SU-DHL-6 (cell line): ENCODE data around the gene TBC1D22A.

ENCODE experiments used
- H2AFZ ChIP-seq: fragments of 200-600 bp; sonication (generic); 2 replicates; pipeline ENCODE4 v1.6.1; 2014; ENCODE audit warnings: low read depth, mild to moderate bottlenecking, moderate library complexity, mixed read lengths, antibody characterized with exemption, low read length; ENCODE audit not compliant: severe bottlenecking
- H3F3A ChIP-seq: fragments of 200-600 bp; shearing (Covaris generic); 2 replicates; pipeline ENCODE4 v1.6.0; 2016; ENCODE audit warnings: antibody characterized with exemption, mild to moderate bottlenecking; ENCODE audit not compliant: insufficient read depth
- H3K27ac ChIP-seq: fragments of 200-600 bp; sonication (generic); 2 replicates; pipeline ENCODE4 v1.5.1; 2016; ENCODE audit warnings: low read depth, mild to moderate bottlenecking, low read length, moderate library complexity, mixed read lengths
- H3K27me3 ChIP-seq: fragments of 200-600 bp; sonication (generic), shearing (Covaris generic); 2 replicates; pipeline ENCODE4 v1.6.0; 2014; ENCODE audit warnings: mild to moderate bottlenecking, low read length
- H3K36me3 ChIP-seq: fragments of 200-600 bp; sonication (generic); 2 replicates; pipeline ENCODE4 v1.6.1; 2014; ENCODE audit warnings: mild to moderate bottlenecking, low read length, mixed read lengths
- H3K4me2 ChIP-seq: fragments of 300-600, 200-600 bp; shearing (Covaris generic), sonication (generic); 2 replicates; pipeline ENCODE4 v1.6.0; 2014; ENCODE audit warnings: low read length, low read depth, mild to moderate bottlenecking; ENCODE audit not compliant: poor library complexity, severe bottlenecking
- H3K4me3 ChIP-seq: fragments of 200-600 bp; sonication (generic); 2 replicates; pipeline ENCODE4 v1.5.1; 2014; ENCODE audit warnings: antibody characterized with exemption, low read length, mild to moderate bottlenecking, mixed read lengths; ENCODE audit not compliant: insufficient read depth, poor library complexity, severe bottlenecking
- H3K79me2 ChIP-seq: fragments of 200-600 bp; sonication (generic); 2 replicates; pipeline ENCODE4 v1.6.1; 2014; ENCODE audit warnings: mild to moderate bottlenecking, low read length, moderate library complexity; ENCODE audit not compliant: insufficient read depth
- H3K9ac ChIP-seq: fragments of 200-600 bp; sonication (generic); 2 replicates; pipeline ENCODE4 v1.7.0; 2014; ENCODE audit warnings: mild to moderate bottlenecking, low read length
- H3K9me2 ChIP-seq: fragments of 200-600 bp; sonication (generic); replicated peaks from 2 replicates; pipeline ENCODE4 v1.6.1; 2014; ENCODE audit warnings: low read length; ENCODE audit not compliant: insufficient read depth
- H3K9me3 ChIP-seq: fragments of 200-600 bp; sonication (generic); 2 replicates; pipeline ENCODE4 v1.6.1; 2014; ENCODE audit warnings: low read length, mixed read lengths; ENCODE audit not compliant: insufficient read depth
- H4K20me1 ChIP-seq: fragments of 200-600 bp; sonication (generic); 2 replicates; pipeline ENCODE4 v1.6.1; 2014; ENCODE audit warnings: low read depth, mild to moderate bottlenecking, antibody characterized with exemption, low read length, moderate library complexity, mixed read lengths
- CTCF ChIP-seq: fragments of 200-600 bp; sonication (generic); IDR thresholded peaks from one replicate; pipeline ENCODE4 v1.5.1; 2017; ENCODE audit warnings: antibody characterized with exemption, mild to moderate bottlenecking, low read length, moderate library complexity; ENCODE audit not compliant: insufficient read depth, poor library complexity, severe bottlenecking
- EZH2phosphoT487 ChIP-seq: fragments of 200-600 bp; sonication (generic), shearing (Covaris generic); conservative IDR thresholded peaks from 2 replicates; pipeline ENCODE4 v1.6.1; 2018; ENCODE audit warnings: mild to moderate bottlenecking, antibody characterized with exemption, low read length, moderate library complexity, mixed read lengths

The TBC1D22A gene

GRCh38 chr22:46876357-46876934 is 114.0 kb downstream of the TBC1D22A start:
- H2AFZ ChIP-seq = no peak overlapping the region
- no peaks in the 10 kb centered on the region for H3K9me2 ChIP-seq
- H3K79me2 ChIP-seq = peaks cover 54% of the 10 kb centered on the region
- no peaks in the 10 kb centered on the region for H3K27me3 ChIP-seq
- H3K9ac ChIP-seq = no peak overlapping the region
- no peaks in the 10 kb centered on the region for H3F3A ChIP-seq
- H4K20me1 ChIP-seq = no peaks in the 10 kb centered on the region
- TF ChIP-seq CTCF = no peak
- no peak for TF ChIP-seq EZH2phosphoT487
- no peak overlapping the region for H3K27ac ChIP-seq
- peaks cover 2% of the 10 kb centered on the region; the same call in 1 of the 2 replicates for H3K9me3 ChIP-seq
- H3K4me3 ChIP-seq = no peak overlapping the region
- no peak overlapping the region for H3K4me2 ChIP-seq
- peaks cover 6% of the 10 kb centered on the region for H3K36me3 ChIP-seq

GRCh38 chr22:46878191-46878948 is 115.9 kb downstream of the TBC1D22A start:
- H3K79me2 ChIP-seq = peaks cover 49% of the 10 kb centered on the region
- TF ChIP-seq CTCF (no peak), EZH2phosphoT487 (no peak)
- H3F3A ChIP-seq = no peaks in the 10 kb centered on the region
- no peak overlapping the region for H3K9ac ChIP-seq
- no peak overlapping the region for H2AFZ ChIP-seq
- H3K27ac ChIP-seq = no peak overlapping the region
- no peaks in the 10 kb centered on the region for H3K9me2 ChIP-seq
- no peaks in the 10 kb centered on the region for H4K20me1 ChIP-seq
- no peak overlapping the region for H3K4me3 ChIP-seq
- H3K9me3 ChIP-seq = no peaks in the 10 kb centered on the region
- H3K36me3 ChIP-seq = no peaks in the 10 kb centered on the region
- no peak overlapping the region for H3K4me2 ChIP-seq
- no peaks in the 10 kb centered on the region for H3K27me3 ChIP-seq

GRCh38 chr22:46879083-46879482 is 116.6 kb downstream of the TBC1D22A start:
- H3F3A ChIP-seq = no peaks in the 10 kb centered on the region
- no peaks in the 10 kb centered on the region for H4K20me1 ChIP-seq
- no peak overlapping the region for H3K27ac ChIP-seq
- H3K79me2 ChIP-seq = peaks cover 49% of the 10 kb centered on the region
- no peak overlapping the region for H2AFZ ChIP-seq
- no peaks in the 10 kb centered on the region for H3K27me3 ChIP-seq
- no peak overlapping the region for H3K4me2 ChIP-seq
- no peaks in the 10 kb centered on the region for H3K36me3 ChIP-seq
- no peak for TF ChIP-seq CTCF
- TF ChIP-seq EZH2phosphoT487 = no peak
- no peak overlapping the region for H3K4me3 ChIP-seq
- no peaks in the 10 kb centered on the region for H3K9me3 ChIP-seq
- H3K9ac ChIP-seq = no peak overlapping the region
- no peaks in the 10 kb centered on the region for H3K9me2 ChIP-seq
